Measurements from ENCODE around the gene MYH15.

The MYH15 gene

DNA sequence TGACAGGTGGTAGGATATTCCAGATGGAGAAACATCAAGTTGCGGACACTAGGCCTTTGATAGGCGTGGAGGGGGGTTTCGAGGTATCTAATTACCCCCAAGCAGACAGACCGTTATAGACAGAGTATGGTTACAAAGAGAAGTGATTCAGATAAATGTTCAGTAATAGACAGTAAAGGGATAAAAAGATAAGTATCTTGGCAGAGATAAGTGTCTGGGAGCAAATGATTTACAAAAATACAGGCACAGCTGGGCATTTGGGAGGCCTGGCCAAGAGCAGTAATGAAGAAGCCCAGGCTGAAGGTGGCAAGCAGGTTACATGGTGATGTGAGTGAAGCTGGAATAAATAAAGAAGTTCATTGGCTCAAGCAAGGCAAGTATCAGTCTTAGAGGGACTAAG lies 659 bp upstream of the MYH15 start:
- no peak overlapping the region for H3K4me3 ChIP-seq (ENCODE audit: low read depth, low read length)

DNA sequence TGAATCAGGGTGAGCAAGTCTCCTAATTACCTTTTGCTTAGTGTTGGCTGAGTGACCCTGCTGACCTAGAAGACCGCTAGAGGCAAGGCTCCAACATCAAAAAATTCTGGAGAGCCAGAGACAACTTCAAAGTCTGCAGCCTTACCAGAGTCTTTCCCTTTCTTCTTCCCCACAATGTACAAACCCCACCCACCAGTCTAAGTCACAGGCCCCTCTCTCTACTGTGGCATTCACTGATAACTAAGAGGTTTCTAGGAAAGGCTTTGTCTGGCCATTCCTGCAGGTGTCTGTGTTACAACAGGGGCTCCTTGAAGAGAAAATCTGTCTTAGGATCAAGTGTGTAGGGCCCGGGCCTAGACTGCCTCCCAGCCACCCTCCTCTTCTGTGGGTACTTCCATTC lies 525 bp downstream of the MYH15 start:
- no peak overlapping the region for H3K4me3 ChIP-seq (ENCODE audit: low read depth, low read length)

DNA sequence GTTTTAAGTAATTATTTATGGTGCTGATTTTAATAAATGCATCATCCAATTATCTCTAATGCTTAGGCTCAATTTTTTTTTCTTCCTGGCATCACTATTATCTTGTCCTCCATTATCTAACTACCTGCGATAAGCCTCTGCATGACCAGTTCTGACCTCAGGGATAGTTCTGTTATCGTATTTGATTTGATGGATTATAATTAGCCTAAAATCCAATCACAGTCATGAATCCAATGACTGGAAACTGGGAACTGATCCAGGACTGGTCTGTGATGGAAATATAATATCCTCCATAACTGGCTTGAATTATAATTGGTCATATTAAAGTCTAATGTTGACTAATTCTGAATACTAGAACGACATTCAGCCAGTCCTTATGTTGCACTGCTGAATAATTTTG lies 1.1 kb downstream of the MYH15 start:
- no peak overlapping the region for H3K4me3 ChIP-seq (ENCODE audit: low read depth, low read length)

DNA sequence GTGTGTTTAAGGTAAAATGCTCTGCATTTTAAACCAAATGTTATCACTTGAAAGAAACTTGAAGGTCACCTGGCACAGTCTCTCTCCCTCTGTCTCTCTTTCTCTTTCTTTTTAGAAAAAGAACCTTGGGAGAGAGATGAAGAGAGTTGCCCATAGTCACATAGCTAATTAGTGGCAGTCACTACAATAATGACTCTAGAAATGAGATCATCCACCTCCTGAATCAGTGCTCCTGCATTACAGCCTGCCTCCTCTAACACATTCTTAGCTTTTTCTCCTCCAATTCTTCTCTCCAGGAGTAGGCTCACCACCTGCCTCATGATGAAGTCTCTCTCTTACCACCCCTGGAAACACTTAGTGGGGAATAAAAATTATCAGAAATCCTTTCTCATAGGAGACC lies 2.5 kb downstream of the MYH15 start:
- no peak overlapping the region for H3K4me3 ChIP-seq (ENCODE audit: low read depth, low read length)

DNA sequence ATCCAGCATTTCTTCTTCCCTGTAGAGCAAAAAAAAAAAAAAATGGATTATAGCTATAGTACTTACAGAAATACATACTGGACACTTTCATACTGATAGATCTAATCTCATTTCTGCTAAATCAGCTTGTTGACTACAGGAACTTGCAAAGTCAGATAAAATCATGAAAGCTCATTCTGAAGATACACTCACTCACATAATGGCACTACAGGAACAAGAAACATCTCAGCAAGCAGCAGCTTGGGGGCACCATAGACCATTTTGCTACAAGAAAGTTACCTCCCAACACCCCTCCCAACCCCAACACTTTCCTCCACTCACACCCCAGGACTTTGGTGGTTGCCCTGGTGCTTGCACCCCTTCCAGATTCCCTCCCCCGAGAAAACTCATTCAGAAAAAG lies 4.6 kb downstream of the MYH15 start:
- H3K4me3 ChIP-seq (ENCODE audit: low read depth, low read length): no peak overlapping the region

DNA sequence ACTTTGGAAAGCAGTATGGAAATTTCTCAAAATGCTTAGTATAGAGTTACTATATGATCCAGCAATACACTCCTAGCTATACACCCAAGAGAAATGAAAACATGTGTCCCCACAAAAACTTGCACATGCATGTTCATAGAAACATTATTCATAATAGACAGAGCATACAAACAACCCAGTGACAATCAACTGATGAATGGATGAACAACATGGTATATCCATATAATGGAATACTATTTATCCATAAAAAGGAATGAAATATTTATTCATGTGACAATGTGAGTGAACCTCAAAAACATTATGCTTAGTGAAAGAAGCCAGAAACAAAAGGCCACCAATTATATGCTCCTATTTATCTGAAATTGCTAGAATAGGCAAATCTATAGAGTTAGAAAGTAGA lies 6.7 kb downstream of the MYH15 start:
- no peak overlapping the region for H3K4me3 ChIP-seq (ENCODE audit: low read depth, low read length)

DNA sequence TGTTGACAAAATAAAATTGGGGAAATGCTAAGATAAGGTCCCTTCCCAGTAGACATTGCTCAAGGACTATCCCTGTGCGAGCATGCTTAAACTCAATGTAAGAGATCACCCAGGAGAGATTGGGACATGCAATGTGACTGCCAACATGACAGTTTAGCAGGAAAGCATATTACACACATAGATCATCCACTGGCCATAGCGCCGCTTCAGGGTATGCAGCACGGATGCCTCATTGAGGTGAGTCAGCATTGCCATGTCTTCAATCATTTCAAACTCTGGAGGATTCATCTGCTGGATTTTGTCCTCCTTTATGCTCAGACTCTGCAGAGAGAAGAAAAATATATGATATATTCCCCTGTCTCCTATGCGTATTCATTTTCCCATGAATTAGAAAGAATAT lies 8.9 kb downstream of the MYH15 start:
- no peak overlapping the region for H3K4me3 ChIP-seq (ENCODE audit: low read depth, low read length)

DNA sequence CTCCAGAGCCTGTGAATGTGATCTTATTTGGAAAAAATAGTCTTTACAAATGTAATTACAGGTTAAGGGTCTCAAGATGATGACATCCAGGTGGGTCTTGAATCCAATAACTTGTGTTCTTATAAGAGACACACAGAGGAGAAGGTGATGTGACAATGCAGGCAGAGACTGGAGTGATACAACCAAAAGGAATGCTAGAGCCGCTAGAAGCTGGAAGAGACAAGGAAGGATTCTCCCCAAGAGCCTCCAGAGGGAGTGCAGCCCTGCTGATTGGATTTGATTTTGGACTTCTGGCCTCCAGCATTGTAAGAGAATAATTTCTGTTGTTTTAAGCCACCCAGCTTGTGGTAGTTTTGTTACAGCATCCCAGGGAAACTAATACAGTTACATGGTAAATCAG lies 9.7 kb downstream of the MYH15 start:
- H3K4me3 ChIP-seq (ENCODE audit: low read depth, low read length): no peak overlapping the region

DNA sequence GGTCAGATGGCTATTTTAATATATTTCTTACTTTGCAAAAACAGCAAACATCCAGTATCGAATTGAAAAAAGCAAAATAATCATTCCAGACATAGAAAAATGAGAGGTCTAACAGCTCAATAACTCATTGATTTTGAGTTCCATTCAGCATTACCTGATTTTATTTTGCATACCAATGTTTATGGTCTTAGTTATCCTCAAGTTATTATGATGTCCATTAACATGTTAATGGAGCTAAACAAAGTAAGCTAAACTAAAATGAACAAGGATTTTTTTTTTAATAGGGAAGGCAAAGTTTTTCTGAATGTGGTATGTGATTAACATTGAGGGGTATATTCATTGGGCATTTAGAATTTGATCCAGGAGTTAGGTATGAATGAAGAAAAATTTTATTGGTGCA lies 13.1 kb downstream of the MYH15 start:
- H3K4me3 ChIP-seq (ENCODE audit: low read depth, low read length): no peak overlapping the region

DNA sequence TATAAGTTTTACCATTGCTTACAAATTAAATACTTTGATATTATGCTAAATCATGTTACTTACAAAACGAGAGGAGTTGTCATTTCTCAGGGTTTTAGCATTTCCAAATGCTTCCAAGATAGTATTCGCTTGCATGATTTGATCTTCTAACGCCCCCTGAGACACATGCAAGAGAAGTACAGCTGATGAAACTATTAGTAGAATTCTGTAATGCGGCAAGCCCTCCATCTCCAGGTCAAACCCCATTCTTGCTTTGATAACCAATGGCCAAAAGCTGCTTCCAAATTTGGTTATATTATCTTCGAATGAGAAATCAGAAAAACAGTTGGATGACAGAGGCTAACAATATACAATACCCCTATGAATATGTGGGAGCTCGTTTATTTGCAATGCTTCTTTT lies 14.7 kb downstream of the MYH15 start:
- H3K4me3 ChIP-seq (ENCODE audit: low read depth, low read length): no peak overlapping the region

DNA sequence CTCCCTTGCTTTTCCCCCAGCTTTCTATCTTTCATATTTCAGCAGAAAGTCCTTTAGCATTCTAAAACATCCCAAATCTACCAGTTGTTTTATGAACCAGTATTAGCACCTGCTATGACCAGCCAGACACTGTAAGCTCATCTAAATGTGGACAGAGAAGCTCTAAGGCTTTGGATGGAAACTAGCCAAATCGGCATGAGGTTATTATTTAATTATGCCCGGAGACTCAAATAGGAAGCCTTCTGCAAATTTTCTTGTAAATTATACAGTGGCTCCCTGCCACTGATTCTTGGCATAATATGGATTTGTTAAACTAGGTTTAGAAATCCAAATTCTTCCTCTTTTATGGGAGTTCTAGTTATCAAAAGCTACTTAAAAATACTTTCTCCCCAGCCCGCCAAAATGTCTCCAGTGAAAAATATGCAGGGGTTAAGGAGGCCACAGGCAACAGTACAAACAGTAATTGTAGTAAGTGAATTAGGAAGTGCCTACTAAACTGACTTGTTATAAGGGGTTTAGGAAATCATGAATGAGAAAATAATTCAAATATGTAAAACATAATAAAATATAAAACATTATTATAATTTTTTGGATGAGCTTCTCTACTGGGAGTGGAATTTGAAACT lies 15.4 kb downstream of the MYH15 start:
- no peak overlapping the region for H3K4me3 ChIP-seq (ENCODE audit: low read depth, low read length)

DNA sequence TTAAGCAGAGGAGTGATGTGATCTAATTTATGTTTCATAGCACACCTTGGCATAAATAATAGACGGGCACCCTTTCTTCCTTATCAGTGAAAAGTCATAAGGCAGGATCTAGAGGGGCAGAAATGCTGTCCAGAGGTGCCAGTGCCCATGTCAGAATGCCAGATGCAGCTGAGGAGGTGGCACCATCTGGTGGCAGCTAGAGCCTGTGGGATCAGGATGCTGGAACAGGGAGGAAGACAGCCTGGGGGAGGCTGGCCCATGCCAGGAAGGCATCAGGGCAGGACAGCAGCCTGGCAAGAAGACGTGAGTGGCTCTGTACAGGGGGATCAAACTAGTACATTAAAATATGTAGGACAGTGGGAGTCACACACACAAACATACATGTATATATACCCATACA lies 16.5 kb downstream of the MYH15 start:
- no peak overlapping the region for H3K4me3 ChIP-seq (ENCODE audit: low read depth, low read length)

DNA sequence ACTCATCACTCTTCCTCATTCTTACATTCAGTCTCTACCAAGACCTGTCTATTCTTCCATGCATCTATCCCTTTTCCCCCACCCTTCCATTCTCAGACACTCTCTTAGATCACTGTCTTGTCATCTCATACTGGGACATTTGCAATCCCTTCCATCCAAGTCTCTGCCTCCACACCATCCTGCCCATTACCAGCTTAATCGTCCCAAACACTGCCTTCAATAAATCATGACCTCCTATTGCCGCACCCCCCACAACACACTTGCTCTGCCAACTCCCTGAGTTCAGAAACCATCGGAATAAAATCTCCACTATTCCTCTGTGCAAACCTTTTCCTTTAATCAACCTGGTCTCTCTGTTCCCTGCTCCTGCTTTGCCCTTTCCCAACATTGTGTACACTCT lies 18.9 kb downstream of the MYH15 start:
- no peak overlapping the region for H3K4me3 ChIP-seq (ENCODE audit: low read depth, low read length)

DNA sequence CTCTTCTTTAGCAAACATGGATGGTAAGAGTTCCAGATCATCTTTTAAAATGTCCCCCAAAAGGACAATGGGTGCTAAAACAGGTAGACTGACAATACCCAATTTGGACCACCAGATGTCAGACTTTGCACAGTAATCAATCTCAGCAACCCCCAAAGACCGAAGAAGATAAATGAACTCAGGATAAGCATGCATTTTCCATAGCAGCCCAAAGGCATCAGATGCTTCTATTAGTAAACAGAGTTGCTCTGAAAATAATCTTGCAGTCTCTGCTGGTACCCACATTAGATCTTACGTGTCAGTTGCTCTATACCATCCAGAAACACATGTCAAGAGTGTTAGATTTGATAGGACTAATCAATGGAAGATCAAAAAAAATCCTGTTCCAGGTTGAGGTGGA lies 20.6 kb downstream of the MYH15 start:
- no peak overlapping the region for H3K4me3 ChIP-seq (ENCODE audit: low read depth, low read length)

DNA sequence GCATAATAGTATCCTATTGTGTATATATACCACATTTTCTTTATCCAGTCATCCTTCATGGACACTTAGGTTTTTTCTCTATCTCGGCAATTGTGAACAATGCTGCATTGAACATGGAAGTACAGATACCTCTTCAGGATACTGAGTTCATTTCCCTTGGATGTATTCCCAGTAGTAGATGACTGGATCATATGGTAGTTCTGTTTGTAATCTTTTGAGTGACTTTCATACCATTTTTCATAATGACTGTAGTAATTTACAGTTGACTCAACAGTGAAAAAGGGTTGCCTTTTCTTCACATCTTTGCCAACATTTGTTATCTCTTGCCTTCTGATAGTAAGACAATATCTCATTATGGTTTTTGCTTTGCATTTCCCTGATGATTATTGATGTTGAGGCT lies 21.8 kb downstream of the MYH15 start:
- no peak overlapping the region for H3K4me3 ChIP-seq (ENCODE audit: low read depth, low read length)

DNA sequence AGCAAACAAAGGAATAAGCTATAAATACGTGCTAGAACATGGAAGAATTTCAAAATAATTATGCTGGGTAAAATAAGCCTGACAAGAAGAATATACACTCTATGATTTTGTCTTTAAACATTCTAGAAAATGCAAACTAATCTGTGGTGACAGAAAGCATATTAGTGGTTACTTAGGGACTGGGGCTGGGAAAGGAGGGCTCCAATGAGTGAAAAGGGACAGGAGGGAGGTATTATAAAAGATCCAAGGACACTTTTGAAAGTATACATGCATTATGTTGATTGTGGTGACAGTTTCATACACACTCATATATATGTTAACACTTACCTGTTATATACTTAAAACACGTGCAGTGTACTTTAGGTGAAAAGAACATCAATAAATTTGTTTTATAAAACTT lies 23.0 kb downstream of the MYH15 start:
- H3K4me3 ChIP-seq (ENCODE audit: low read depth, low read length): no peak overlapping the region

DNA sequence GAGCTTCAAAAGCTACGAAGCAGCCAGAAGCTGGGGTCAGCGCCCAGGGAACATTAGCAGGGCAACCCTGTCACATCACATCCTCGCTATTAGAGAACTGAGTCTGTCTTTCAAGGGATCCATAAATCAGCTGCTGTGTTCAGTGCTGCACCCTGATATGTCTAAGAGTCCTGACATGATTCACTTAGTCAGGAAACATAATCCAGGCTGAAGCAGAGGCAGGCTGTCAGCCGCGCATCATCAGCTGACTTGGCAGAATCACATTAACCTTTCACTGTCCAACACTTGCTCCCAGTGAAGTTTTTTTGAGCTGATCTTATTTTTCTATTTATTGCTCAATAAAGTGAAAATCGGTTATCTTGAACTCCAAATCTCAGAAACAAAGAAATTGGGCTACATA lies 23.5 kb downstream of the MYH15 start:
- no peak overlapping the region for H3K4me3 ChIP-seq (ENCODE audit: low read depth, low read length)

DNA sequence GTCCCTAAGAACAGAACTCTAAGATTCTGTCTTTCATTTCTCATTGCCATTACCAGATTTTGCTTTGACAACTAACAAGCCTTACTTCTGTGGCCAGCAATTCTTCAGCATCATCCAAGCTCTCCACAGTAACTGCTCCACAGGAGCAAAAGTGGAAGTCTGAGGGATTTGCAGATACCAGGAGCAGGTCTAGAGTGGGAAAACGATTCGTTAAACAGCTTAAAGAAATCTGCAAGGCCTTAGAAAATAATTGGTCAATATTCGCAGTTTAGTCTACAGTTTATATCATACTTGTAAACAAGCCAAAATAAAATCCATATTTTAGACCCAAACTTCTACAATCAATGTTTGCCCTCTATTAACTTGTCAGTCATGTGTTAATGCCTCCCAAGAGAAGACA lies 24.1 kb downstream of the MYH15 start:
- H3K4me3 ChIP-seq (ENCODE audit: low read depth, low read length): no peak overlapping the region

DNA sequence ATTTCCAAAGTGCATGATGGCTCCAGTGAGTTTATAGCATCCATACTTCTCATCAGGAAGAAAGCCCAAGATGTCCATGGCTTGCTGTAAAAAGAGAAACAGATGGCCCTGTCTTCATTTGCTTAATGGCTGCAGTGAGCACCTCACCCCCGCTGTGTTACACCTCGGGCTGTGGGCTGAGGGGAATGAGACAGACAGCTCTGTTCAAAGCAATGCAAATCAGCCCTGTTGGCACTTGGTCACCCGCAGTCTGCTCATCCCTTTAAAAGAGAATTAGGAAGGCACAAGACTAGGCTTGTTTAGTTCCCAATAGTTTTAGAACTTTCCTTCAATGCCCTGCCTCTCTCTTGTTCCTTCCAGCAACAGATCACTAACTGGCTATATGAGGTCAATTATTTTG lies 25.2 kb downstream of the MYH15 start:
- H3K4me3 ChIP-seq (ENCODE audit: low read depth, low read length): no peak overlapping the region

DNA sequence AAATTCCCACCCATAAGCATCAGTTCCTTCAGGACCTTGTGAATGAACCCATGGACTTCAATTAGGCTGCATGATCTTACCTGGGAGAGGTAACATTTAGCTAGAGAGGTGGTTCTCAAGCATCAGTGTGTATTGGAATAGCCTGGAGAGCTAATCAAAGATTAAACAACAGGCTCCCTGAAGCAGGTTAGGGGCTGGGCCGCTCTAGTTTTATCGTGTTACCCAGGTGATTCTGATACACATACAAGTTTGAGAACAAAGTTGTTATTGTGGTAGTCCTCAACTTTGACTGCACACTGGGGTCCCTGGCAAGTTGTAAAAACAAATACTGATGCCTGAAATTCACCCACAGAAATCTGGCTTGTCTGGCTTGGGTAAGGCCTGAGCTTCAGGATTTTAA lies 31.2 kb downstream of the MYH15 start:
- no peak overlapping the region for H3K4me3 ChIP-seq (ENCODE audit: low read depth, low read length)

DNA sequence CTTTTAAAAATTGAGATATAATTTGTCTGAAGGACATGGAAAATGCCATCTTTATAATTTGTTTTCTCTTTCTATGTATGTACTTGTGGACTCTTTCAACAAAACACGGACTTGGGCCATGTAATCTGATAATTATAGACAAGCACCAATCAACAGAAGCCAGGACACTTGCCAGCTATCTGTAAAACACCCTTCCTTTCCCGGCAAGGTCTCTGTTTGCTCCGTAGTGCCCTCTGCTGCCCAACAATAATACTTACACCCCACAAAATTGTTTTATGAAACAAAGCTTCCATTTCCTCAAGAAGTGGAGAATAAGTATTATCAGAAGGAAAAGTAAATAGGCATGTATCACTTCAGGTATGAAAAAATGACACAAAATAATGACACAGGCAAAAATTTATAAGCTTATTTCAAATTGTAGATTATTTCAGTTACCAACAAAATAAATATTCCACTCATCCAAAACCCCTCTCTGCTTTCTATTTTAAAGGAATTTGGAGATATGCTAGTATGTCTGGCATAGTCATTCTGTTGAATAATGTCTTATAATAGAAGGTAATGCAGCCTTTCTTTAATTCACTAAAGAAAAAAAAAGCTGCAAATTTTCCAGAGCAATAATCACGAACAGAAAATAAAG lies 32.8 kb downstream of the MYH15 start:
- no peak overlapping the region for H3K4me3 ChIP-seq (ENCODE audit: low read depth, low read length)

DNA sequence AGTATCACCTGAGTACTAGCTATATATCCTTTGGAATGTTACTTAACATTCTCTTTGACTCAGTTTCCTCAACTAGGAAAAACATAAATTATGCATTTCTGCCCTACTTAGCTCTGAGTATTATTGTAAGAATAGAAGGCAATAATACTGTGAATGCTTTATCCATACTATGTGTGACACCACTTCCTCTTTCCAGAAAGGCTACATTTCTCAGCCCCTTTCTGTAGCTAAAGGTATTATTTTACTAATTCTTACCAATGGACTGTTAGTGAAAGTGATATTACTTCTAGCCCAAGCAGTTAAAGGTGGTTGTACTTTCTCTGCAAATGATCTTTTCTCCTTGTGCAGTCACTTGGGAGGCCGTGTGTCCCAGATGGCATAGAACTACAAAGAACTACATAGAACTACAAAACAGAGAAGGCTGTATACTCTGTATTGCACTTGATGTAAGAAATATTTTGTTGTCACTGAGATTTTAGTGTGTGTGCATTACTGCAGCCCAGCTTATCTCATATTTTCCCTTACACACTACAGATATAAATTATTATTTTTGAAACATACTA lies 35.1 kb downstream of the MYH15 start:
- H3K4me3 ChIP-seq (ENCODE audit: low read depth, low read length): no peak overlapping the region

DNA sequence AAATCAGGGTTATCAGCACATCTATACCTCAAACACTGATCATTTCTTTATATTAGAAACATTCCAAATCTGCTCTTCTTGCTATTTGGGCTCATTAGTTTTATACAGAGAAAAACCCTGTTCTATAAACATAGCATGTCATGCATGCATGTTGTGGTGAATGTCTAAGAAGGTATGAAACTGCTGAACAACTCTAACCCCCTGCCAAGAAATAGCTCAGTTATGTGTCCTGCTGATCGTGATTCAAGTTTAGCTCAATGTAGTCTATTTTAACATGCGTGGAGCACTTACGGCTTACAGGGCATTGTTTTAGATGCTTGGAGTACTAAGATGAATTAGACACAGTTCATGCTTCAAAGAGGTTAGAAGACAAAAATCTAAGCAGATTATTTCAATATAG lies 35.8 kb downstream of the MYH15 start:
- no peak overlapping the region for H3K4me3 ChIP-seq (ENCODE audit: low read depth, low read length)
